Choroid plexus epithelial cell (primary cell): ENCODE measurements around the gene KCNQ1.

ENCODE experiments used
- DNase-seq: peaks from one replicate; pipeline ENCODE4 v3.0.0-alpha.2; 2010; ENCODE audit warnings: low read depth
- H3K4me3 ChIP-seq: 2 replicates; pipeline ENCODE4 v1.5.1; 2011; ENCODE audit warnings: low read depth, mild to moderate bottlenecking, control low read depth, low read length, moderate library complexity
- CTCF ChIP-seq: conservative IDR thresholded peaks from 2 replicates; pipeline ENCODE4 v1.5.1; 2011; ENCODE audit warnings: low read depth, mild to moderate bottlenecking, control low read depth, inconsistent platforms, low read length, moderate library complexity

The KCNQ1 gene

GRCh38 chr11:2555336-2555735 is 110.5 kb downstream of the KCNQ1 start:
- no peak for TF ChIP-seq CTCF
- DNase-seq: no peak
- no peak overlapping the region for H3K4me3 ChIP-seq

- DNase-seq: no peak
- TF ChIP-seq CTCF: no peak
- no peak overlapping the region for H3K4me3 ChIP-seq
Measured at GRCh38 chr11:2555891-2556290, 111.1 kb downstream of the KCNQ1 start.

- H3K4me3 ChIP-seq: no peak overlapping the region
- no peak for DNase-seq
- TF ChIP-seq CTCF: no peak
Measured at GRCh38 chr11:2557381-2557780, 112.6 kb downstream of the KCNQ1 start.

- H3K4me3 ChIP-seq: no peak overlapping the region
- no peak for TF ChIP-seq CTCF
- no peak for DNase-seq
Measured at GRCh38 chr11:2558397-2558796, 113.6 kb downstream of the KCNQ1 start.

GRCh38 chr11:2558861-2559526 is 114.2 kb downstream of the KCNQ1 start:
- H3K4me3 ChIP-seq: no peak overlapping the region
- DNase-seq: no peak
- no peak for TF ChIP-seq CTCF

GRCh38 chr11:2559527-2560311 is 114.9 kb downstream of the KCNQ1 start:
- H3K4me3 ChIP-seq: no peak overlapping the region
- no peak for TF ChIP-seq CTCF
- DNase-seq: no peak
